Neuronal stem cell (in vitro differentiated cells): ENCODE data around the gene CDH23.

ENCODE experiments used
- DNase-seq: peaks from one replicate; pipeline ENCODE4 v3.0.0-alpha.2; 2013; ENCODE audit warnings: low spot score
- H2AFZ ChIP-seq: one replicate; pipeline ENCODE4 v1.6.1; 2013; ENCODE audit warnings: mild to moderate bottlenecking, low read length, inconsistent platforms
- H2AK5ac ChIP-seq: 2 replicates; pipeline ENCODE4 v1.6.1; 2013; ENCODE audit warnings: low read depth, mild to moderate bottlenecking, inconsistent platforms, low read length, moderate library complexity, mixed read lengths
- H2BK120ac ChIP-seq: 2 replicates; pipeline ENCODE4 v1.6.1; 2013; ENCODE audit warnings: low read depth, mild to moderate bottlenecking, inconsistent platforms, low read length, moderate library complexity, mixed read lengths
- H2BK12ac ChIP-seq: one replicate; pipeline ENCODE4 v1.6.1; 2013; ENCODE audit warnings: low read length, inconsistent platforms
- H2BK15ac ChIP-seq: 2 replicates; pipeline ENCODE4 v1.6.1; 2013; ENCODE audit warnings: mild to moderate bottlenecking, low read length, inconsistent platforms, mixed read lengths
- H2BK5ac ChIP-seq: one replicate; pipeline ENCODE4 v1.6.1; 2013; ENCODE audit warnings: inconsistent platforms, mild to moderate bottlenecking, low read length, moderate library complexity
- H3K14ac ChIP-seq: one replicate; pipeline ENCODE4 v1.6.1; 2013; ENCODE audit warnings: low read length, inconsistent platforms
- H3K18ac ChIP-seq: 2 replicates; pipeline ENCODE4 v1.6.1; 2013; ENCODE audit warnings: low read length, inconsistent platforms
- H3K23ac ChIP-seq: 2 replicates; pipeline ENCODE4 v1.6.1; 2013; ENCODE audit warnings: low read depth, mild to moderate bottlenecking, mixed read lengths, low read length, inconsistent platforms; ENCODE audit not compliant: poor library complexity
- H3K27ac ChIP-seq: replicated peaks from 3 replicates; pipeline ENCODE4 v1.5.1; 2013; ENCODE audit warnings: low read length, inconsistent platforms
- H3K27me3 ChIP-seq, 3 experiments: 2 replicates each; pipeline ENCODE4 v1.6.1; 2013; ENCODE audit warnings: low read length in 3 of 3, mild to moderate bottlenecking in 2 of 3, inconsistent platforms in 1 of 3, low read depth in 1 of 3, mixed read lengths in 1 of 3, moderate library complexity in 1 of 3; ENCODE audit not compliant: control insufficient read depth in 3 of 3, insufficient read depth in 3 of 3
- H3K36me3 ChIP-seq, 2 donors: replicated peaks in 1 of 2; 2 replicates each; pipeline ENCODE4 v1.6.1; 2013; ENCODE audit warnings: low read length in 2 of 2; ENCODE audit not compliant: control insufficient read depth in 2 of 2, insufficient read depth in 2 of 2
- H3K4ac ChIP-seq: 2 replicates; pipeline ENCODE4 v1.6.1; 2013; ENCODE audit warnings: inconsistent platforms, mild to moderate bottlenecking, low read length, moderate library complexity
- H3K4me1 ChIP-seq, 2 donors: 1 replicate in 1 of 2; 2 replicates in 1 of 2; pipeline ENCODE4 v1.6.1; 2013; ENCODE audit warnings: low read length in 2 of 2, low read depth in 1 of 2; ENCODE audit not compliant: control insufficient read depth in 2 of 2, insufficient read depth in 1 of 2
- H3K4me2 ChIP-seq: one replicate; pipeline ENCODE4 v1.6.1; 2013; ENCODE audit warnings: mild to moderate bottlenecking, low read length, inconsistent platforms; ENCODE audit not compliant: insufficient read depth, poor library complexity, severe bottlenecking
- H3K4me3 ChIP-seq, 2 donors: 2 replicates each; pipeline ENCODE4 v1.5.1; 2013; ENCODE audit warnings: low read length in 2 of 2, mild to moderate bottlenecking in 2 of 2, inconsistent platforms in 1 of 2, moderate library complexity in 1 of 2
- H3K79me1 ChIP-seq: one replicate; pipeline ENCODE4 v1.6.1; 2013; ENCODE audit warnings: low read depth, mild to moderate bottlenecking, inconsistent platforms, low read length, moderate library complexity
- H3K9ac ChIP-seq: one replicate; pipeline ENCODE4 v1.6.1; 2013; ENCODE audit warnings: mild to moderate bottlenecking, low read depth, low read length, inconsistent platforms; ENCODE audit not compliant: poor library complexity
- H3K9me3 ChIP-seq, 2 donors: replicated peaks in 1 of 2; 2 replicates each; pipeline versions ENCODE3 to v1.6.1; 2013; ENCODE audit warnings: low read length in 2 of 2, mild to moderate bottlenecking in 2 of 2, inconsistent platforms in 1 of 2, low read depth in 1 of 2, mixed read lengths in 1 of 2, moderate library complexity in 1 of 2; ENCODE audit not compliant: control insufficient read depth in 2 of 2, insufficient read depth in 1 of 2
- H4K8ac ChIP-seq: one replicate; pipeline ENCODE4 v1.6.1; 2013; ENCODE audit warnings: low read depth, mild to moderate bottlenecking, inconsistent platforms, low read length, moderate library complexity
- H4K91ac ChIP-seq: one replicate; pipeline ENCODE4 v1.6.1; 2013; ENCODE audit warnings: low read length, low read depth, mild to moderate bottlenecking, inconsistent platforms; ENCODE audit not compliant: poor library complexity
- WGBS, 2 donors: extraction: QIAGEN DNeasy Blood & Tissue Kit; methylation state at CpG; one replicate each; pipeline ENCODE4 v1.1.7; 2013; ENCODE audit warnings: missing lambda C conversion rate in 2 of 2, mixed read lengths in 1 of 2; ENCODE audit not compliant: insufficient read length in 2 of 2, insufficient replicate concordance in 1 of 2; ENCODE audit errors: extremely low coverage in 2 of 2; 5-methylcytosine and 5-hydroxymethylcytosine counted together

Gene CDH23

GRCh38 chr10:71795248-71795647, 398.5 kb downstream of the CDH23 start:
- Histone ChIP-seq H3K18ac (no peak overlapping the region), H3K36me3 (no peaks in the 10 kb centered on the region), H4K8ac (no peak overlapping the region), H2BK15ac (no peak overlapping the region), H3K27me3 (no peaks in the 10 kb centered on the region), H3K9ac (no peak overlapping the region), H3K4me1 (no peaks in the 10 kb centered on the region), H3K4ac (no peak overlapping the region), H2AK5ac (no peak overlapping the region), H4K91ac (no peak overlapping the region), H3K23ac (no peak overlapping the region), H2BK12ac (no peak overlapping the region), H3K9me3 (no peaks in the 10 kb centered on the region), H3K14ac (no peak overlapping the region), H3K4me3 (no peak overlapping the region), H2BK120ac (no peak overlapping the region), H2BK5ac (no peak overlapping the region), H3K79me1 (no peaks in the 10 kb centered on the region), H3K27ac (no peak overlapping the region), H2AFZ (no peak overlapping the region), H3K4me2 (no peak overlapping the region)
- no CpG with 5 or more reads among the region's 2 CpGs for WGBS, 2 donors
- DNase-seq: peak; percentile 49

GRCh38 chr10:71796749-71797405, 400.2 kb downstream of the CDH23 start:
- no peaks in the 10 kb centered on the region for H3K79me1 ChIP-seq
- DNase-seq: no peak
- no peak overlapping the region for H2BK15ac ChIP-seq
- no peak overlapping the region for H2AK5ac ChIP-seq
- H3K36me3 ChIP-seq: no peaks in the 10 kb centered on the region
- H3K14ac ChIP-seq: no peak overlapping the region
- H3K23ac ChIP-seq: no peak overlapping the region
- no peaks in the 10 kb centered on the region for H3K4me1 ChIP-seq
- H3K9me3 ChIP-seq: no peaks in the 10 kb centered on the region
- H3K27ac ChIP-seq: no peak overlapping the region
- no peak overlapping the region for H4K91ac ChIP-seq
- H3K4me2 ChIP-seq: no peak overlapping the region
- no peak overlapping the region for H4K8ac ChIP-seq
- H3K4ac ChIP-seq: no peak overlapping the region
- no CpG with 5 or more reads among the region's 7 CpGs for WGBS, 2 donors
- no peaks in the 10 kb centered on the region for H3K27me3 ChIP-seq
- H3K18ac ChIP-seq: no peak overlapping the region
- H2BK5ac ChIP-seq: no peak overlapping the region
- no peak overlapping the region for H2BK12ac ChIP-seq
- no peak overlapping the region for H2BK120ac ChIP-seq
- no peak overlapping the region for H2AFZ ChIP-seq
- no peak overlapping the region for H3K4me3 ChIP-seq
- no peak overlapping the region for H3K9ac ChIP-seq

- H3K23ac ChIP-seq: no peak overlapping the region
- no peaks in the 10 kb centered on the region for H3K4me1 ChIP-seq
- no peak overlapping the region for H2BK5ac ChIP-seq
- H3K9ac ChIP-seq: peak overlapping the region; percentile 22
- H3K27ac ChIP-seq: no peak overlapping the region
- H3K4me3 ChIP-seq: peak overlapping the region in 1 of 2 donors; percentile 50
- no peaks in the 10 kb centered on the region for H3K9me3 ChIP-seq
- no peak overlapping the region for H2BK120ac ChIP-seq
- no peaks in the 10 kb centered on the region for H3K27me3 ChIP-seq
- H2BK15ac ChIP-seq: no peak overlapping the region
- no peak overlapping the region for H3K4ac ChIP-seq
- H4K91ac ChIP-seq: no peak overlapping the region
- no peak overlapping the region for H3K18ac ChIP-seq
- no peaks in the 10 kb centered on the region for H3K79me1 ChIP-seq
- H2AFZ ChIP-seq: no peak overlapping the region
- H4K8ac ChIP-seq: no peak overlapping the region
- no peaks in the 10 kb centered on the region for H3K36me3 ChIP-seq
- DNase-seq: no peak
- H2AK5ac ChIP-seq: no peak overlapping the region
- H2BK12ac ChIP-seq: no peak overlapping the region
- peak overlapping the region; percentile 10 for H3K14ac ChIP-seq
- no peak overlapping the region for H3K4me2 ChIP-seq
- no CpG with 5 or more reads among the region's 10 CpGs for WGBS, 2 donors
These were observed 401.0 kb downstream of the CDH23 start for GRCh38 chr10:71797533-71798307.

GRCh38 chr10:71798308-71798624, 401.5 kb downstream of the CDH23 start:
- peak overlapping the region in 1 of 2 donors; percentile 50 for H3K4me3 ChIP-seq
- no peaks in the 10 kb centered on the region for H3K4me1 ChIP-seq
- no peak for DNase-seq
- H3K23ac ChIP-seq: no peak overlapping the region
- no peak overlapping the region for H3K18ac ChIP-seq
- H3K36me3 ChIP-seq: no peaks in the 10 kb centered on the region
- H2BK5ac ChIP-seq: no peak overlapping the region
- no peak overlapping the region for H3K27ac ChIP-seq
- H3K9ac ChIP-seq: no peak overlapping the region
- no peak overlapping the region for H4K8ac ChIP-seq
- H3K4me2 ChIP-seq: no peak overlapping the region
- WGBS, 2 donors: no CpG with 5 or more reads among the region's 6 CpGs
- no peak overlapping the region for H4K91ac ChIP-seq
- no peak overlapping the region for H3K4ac ChIP-seq
- H3K79me1 ChIP-seq: no peaks in the 10 kb centered on the region
- H2AFZ ChIP-seq: no peak overlapping the region
- H2BK15ac ChIP-seq: no peak overlapping the region
- H2BK120ac ChIP-seq: no peak overlapping the region
- no peak overlapping the region for H2AK5ac ChIP-seq
- no peaks in the 10 kb centered on the region for H3K9me3 ChIP-seq
- no peaks in the 10 kb centered on the region for H3K27me3 ChIP-seq
- H2BK12ac ChIP-seq: no peak overlapping the region
- peak overlapping the region; percentile 10 for H3K14ac ChIP-seq
